Brain microvascular endothelial cell (primary cell): Measurements from ENCODE around the gene SYNCRIP.

Source experiments
- DNase-seq: peaks from one replicate; pipeline ENCODE4 v3.0.0-alpha.2; 2020
- H3K27ac ChIP-seq: fragments of 250-450 bp; sonication (Bioruptor Pico); 2 replicates; pipeline ENCODE4 v1.5.1; 2020; ENCODE audit warnings: mild to moderate bottlenecking, moderate library complexity
- H3K27me3 ChIP-seq: fragments of 250-450 bp; sonication (Bioruptor Pico); replicated peaks from 2 replicates; pipeline ENCODE4 v1.5.1; 2020; ENCODE audit warnings: mild to moderate bottlenecking
- H3K36me3 ChIP-seq: fragments of 250-450 bp; sonication (Bioruptor Pico); replicated peaks from 2 replicates; pipeline ENCODE4 v1.5.1; 2020; ENCODE audit warnings: mild to moderate bottlenecking
- H3K4me3 ChIP-seq: 2 replicates; pipeline ENCODE4 v1.5.1; 2011; ENCODE audit warnings: low read depth, mild to moderate bottlenecking, control low read depth, low read length, moderate library complexity
- CTCF ChIP-seq: IDR thresholded peaks from 2 replicates; pipeline ENCODE4 v1.5.1; 2011; ENCODE audit warnings: low read depth, mild to moderate bottlenecking, moderate library complexity, low read length, control low read depth, inconsistent platforms; ENCODE audit errors: missing control alignments
- in situ Hi-C: cut with HindIII; loops from 2 replicates; pipeline ENCODE4 v1.10.0; 2017; ENCODE audit warnings: low sequenced_read_pairs, low pct_ligation_motif_present

Gene SYNCRIP

GRCh38 chr6:85614780-85615179, 27.9 kb downstream of the SYNCRIP start:
- no peak for TF ChIP-seq CTCF
- Histone ChIP-seq H3K27me3 (no peaks in the 10 kb centered on the region), H3K27ac (no peak overlapping the region), H3K4me3 (no peak overlapping the region), H3K36me3 (peaks cover 81% of the 10 kb centered on the region)
- DNase-seq = no peak
- in situ Hi-C loops = no loop called here

DNA sequence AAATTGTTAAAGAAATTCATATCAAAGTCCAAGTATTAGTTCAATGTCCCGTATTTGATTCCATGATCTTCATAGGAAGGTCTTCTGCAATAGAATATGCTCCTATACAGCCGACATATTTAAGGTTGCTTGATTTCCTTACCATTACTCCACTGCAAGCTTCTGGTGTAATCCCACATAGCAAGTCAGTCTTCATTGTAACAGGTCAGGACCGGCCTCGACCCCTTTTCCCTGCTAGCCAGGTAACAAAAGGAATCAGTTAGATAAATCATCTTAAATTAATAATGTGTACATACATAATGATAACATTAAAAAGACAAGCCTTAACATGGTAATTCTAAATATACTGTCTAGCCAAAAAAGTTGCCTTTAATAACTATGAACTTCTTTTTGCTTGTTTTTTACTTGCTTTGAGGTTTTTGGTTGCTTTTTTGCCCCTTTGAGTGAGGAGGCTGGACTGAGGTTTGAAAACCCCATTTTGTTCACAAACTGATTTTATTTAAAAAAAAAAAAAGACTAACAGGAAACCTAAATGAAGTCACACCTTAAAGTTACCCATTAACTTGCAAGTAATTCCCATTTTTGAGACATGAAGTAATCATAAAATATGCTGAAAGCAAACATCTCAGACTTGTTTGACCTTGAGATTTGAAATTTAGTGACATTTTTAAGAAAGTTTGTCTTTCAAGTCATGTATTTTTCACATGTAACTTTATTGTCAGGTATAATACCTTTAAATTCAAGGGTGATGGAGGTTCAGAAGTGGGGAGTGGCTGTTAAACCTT, 29.8 kb downstream of the SYNCRIP start:
- peaks cover 71% of the 10 kb centered on the region for H3K36me3 ChIP-seq
- no peak for DNase-seq
- no peaks in the 10 kb centered on the region for H3K27me3 ChIP-seq
- H3K4me3 ChIP-seq = no peak overlapping the region
- TF ChIP-seq CTCF = no peak
- in situ Hi-C loops = no loop called here
- H3K27ac ChIP-seq = no peak overlapping the region

- H3K36me3 ChIP-seq = peaks cover 53% of the 10 kb centered on the region
- no peaks in the 10 kb centered on the region for H3K27me3 ChIP-seq
- TF ChIP-seq CTCF = no peak
- no peak overlapping the region for H3K4me3 ChIP-seq
- no peak for DNase-seq
- in situ Hi-C loops = no loop called here
- no peak overlapping the region for H3K27ac ChIP-seq
These were observed 32.3 kb downstream of the SYNCRIP start for GRCh38 chr6:85610182-85610895.

GRCh38 chr6:85602100-85602499, 40.6 kb downstream of the SYNCRIP start:
- no peak overlapping the region for H3K27ac ChIP-seq
- H3K36me3 ChIP-seq = peaks cover 2% of the 10 kb centered on the region
- H3K4me3 ChIP-seq = no peak overlapping the region
- no peak for TF ChIP-seq CTCF
- DNase-seq = no peak
- no peaks in the 10 kb centered on the region for H3K27me3 ChIP-seq
- in situ Hi-C loops = no loop called here

DNA sequence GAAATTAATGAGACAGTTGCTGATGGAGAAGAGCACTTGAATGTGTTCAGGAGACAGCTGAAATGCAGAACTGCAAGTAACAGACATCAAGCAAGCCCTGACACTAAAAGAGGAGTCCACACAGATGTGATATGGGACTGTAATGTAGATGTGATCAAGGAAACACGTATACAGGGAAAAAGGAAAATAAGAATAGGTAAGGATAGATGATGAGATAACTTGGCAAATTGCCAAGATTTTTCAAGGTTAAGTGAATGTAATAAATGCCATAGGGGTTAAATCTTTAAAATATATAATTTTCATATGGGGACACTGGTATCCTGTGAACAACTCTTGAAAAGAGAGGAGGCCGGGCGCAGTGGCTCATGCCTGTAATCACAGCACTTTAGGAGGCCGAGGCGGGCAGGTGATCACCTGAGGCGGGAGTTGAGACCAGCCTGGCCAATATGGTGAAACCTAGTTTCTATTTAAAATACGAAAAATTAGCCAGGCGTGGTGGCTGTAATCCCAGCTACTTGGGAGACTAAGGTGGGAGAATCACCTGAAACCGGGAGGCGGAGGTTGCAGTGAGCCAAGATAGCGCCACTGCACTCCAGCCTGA, 41.9 kb downstream of the SYNCRIP start:
- Histone ChIP-seq H3K27me3 (no peaks in the 10 kb centered on the region), H3K4me3 (no peak overlapping the region), H3K27ac (no peak overlapping the region), H3K36me3 (no peaks in the 10 kb centered on the region)
- DNase-seq = no peak
- in situ Hi-C loops = no loop called here
- TF ChIP-seq CTCF = no peak
